Measurements from ENCODE around the gene AP2S1.
"Not testable (repeated sequence)": the region's sequence is repeated elsewhere in the genome, so short reads cannot be mapped to it uniquely, and the experiment has no call there.

Gene AP2S1

GRCh38 chr19:46839752-46840497 is 10.7 kb downstream of the AP2S1 start:
- no peak for DNase-seq

- DNase-seq = no peak
Measured at GRCh38 chr19:46838160-46838559, 12.5 kb downstream of the AP2S1 start.

DNA sequence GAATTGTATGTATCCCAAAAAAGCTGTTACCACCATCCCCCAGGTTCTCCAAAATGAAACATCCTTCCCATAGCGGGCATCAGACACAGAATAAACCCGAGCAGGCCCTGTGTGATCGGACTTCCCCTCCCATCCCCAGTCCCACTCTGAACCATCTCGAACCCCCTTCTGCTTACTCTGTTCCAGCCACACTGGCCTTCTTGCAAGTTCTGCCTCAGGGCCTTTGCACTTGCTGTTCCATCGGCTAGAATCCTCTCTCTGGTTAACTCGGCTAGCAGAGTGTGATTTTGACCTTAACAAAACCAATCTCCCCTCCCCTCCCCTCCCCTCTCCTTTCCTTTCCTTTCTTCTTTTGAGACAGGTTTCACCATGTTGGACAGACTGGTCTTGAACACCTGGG is 15.7 kb downstream of the AP2S1 start:
- no peak for DNase-seq

GRCh38 chr19:46834121-46834520 is 16.5 kb downstream of the AP2S1 start:
- DNase-seq = no peak

DNA sequence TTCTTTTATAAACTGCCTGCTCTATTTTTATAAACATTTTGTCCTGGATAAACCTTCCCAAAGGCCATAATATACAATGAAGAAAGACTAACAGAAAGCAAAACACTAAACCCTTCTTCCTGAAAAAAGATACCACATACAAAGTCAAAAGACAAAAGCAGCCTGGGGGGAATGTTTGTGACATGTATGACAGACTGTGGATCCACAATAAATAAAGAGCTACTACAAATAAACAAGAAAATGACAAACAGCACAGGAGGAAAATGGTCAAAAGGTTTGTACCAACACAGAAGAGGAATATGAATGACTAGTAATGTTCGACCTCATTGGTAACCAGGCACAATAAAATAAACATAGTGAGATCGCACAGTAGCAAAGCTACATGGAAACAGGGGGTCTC is 19.8 kb downstream of the AP2S1 start:
- no peak for DNase-seq

DNA sequence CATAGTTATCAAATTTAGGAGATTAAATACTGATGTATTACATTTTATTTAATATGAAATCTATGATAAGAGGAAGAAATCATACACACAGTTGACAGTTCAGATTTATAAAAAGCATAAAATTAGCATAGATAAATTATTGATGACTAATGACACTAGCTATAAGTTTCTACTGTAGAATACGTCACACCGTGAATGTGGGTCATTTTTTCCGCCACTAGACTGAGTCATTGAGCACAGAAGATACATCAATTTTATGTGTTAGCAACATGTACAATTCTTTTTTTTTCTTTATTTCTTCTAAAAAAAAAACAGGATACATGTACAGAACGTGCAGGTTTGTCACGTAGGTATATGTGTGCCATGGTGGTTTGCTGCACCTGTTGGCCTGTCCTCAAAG is 22.2 kb downstream of the AP2S1 start:
- no peak for DNase-seq

- no peak for DNase-seq
Measured at GRCh38 chr19:46825731-46826055, 25.0 kb downstream of the AP2S1 start.

DNA sequence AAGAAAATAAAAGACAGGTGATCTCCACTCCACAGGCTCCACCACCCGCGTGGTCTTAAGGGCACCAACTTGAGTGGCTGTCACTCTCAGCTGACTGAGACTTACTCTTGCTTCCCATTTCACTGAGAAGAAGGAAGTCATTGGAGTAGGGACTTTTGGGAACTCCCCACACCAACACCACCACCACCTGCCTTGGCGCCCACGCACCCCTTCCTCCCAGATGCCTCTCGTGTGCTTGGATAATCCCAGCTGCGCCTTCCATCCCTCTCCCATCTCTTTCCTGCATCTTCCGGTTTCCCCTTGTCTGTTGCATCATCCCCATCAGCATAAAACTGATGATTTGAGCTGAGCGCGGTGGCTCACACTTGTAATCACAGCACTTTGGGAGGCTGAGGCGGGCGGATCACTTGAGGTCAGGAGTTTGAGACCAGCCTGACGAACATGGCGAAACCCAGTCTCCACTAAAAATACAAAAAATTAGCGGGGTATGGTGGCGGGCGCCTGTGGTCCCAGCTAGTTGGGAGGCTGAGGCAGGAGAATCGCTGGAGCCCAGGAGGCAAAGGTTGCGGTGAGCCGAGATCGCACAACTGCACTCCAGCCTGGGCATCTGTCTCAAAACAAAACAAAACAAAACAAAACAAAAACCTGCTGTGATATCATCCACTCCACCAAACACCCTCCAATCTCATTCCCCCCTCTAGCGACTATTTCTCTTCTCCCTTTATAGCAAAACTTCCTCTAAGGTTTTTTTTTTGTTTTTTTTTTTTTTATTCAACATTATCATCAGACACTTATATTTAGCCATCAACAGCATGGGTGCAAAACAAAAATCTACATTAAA is 25.5 kb downstream of the AP2S1 start:
- peak; percentile 58 for DNase-seq

DNA sequence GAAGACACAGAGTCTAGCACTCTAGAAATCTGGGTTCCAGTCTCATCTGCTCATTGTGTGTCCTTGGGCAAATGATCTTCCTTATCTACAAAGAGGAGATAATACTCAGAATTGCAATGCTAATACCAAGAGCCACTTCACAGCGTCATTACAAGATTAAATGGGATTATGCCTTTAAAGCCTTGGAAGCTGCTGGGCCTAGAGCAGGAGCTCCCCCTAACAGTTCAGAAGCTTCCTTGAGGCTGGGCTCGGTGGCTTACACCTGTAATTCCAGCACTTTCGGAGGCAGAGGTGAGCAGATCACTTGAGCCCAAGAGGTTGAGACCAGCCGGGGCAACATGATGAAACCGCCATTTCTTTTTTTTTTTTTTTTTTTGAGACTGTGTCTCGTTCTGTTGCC is 27.6 kb downstream of the AP2S1 start:
- DNase-seq = no peak

GRCh38 chr19:46822410-46822787 is 28.2 kb downstream of the AP2S1 start:
- DNase-seq = not testable (repeated sequence)

GRCh38 chr19:46821512-46822409 is 28.9 kb downstream of the AP2S1 start:
- peak; percentile 74 for DNase-seq

- DNase-seq = peak; percentile 49
Measured at GRCh38 chr19:46818812-46819211, 31.8 kb downstream of the AP2S1 start.

- DNase-seq = no peak
Measured at GRCh38 chr19:46815833-46816627, 34.6 kb downstream of the AP2S1 start.

DNA sequence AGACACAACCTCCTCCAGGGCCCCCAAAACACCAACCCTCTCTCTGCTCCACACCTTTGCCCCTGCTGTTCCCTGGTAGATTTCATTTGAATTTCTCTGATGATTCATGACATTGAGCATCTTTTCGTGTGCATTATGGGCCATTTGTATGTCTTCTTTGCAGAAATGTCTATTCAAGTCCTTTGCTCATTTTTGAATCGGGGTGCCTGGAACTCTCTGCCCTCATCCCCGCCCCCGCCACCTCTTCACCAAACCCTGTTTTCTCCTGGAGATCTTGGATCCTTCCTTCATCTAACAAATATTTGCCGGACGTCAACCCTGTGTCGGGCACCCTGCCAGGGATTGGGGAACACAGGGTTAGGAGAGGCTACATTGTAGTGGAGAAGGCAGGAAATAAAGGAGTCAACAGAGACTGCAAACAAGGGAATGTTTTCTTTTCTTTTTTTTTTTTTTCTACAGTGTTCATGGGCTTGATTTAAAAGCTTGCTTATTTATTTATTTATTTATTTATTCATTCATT is 36.7 kb downstream of the AP2S1 start:
- DNase-seq = no peak

DNA sequence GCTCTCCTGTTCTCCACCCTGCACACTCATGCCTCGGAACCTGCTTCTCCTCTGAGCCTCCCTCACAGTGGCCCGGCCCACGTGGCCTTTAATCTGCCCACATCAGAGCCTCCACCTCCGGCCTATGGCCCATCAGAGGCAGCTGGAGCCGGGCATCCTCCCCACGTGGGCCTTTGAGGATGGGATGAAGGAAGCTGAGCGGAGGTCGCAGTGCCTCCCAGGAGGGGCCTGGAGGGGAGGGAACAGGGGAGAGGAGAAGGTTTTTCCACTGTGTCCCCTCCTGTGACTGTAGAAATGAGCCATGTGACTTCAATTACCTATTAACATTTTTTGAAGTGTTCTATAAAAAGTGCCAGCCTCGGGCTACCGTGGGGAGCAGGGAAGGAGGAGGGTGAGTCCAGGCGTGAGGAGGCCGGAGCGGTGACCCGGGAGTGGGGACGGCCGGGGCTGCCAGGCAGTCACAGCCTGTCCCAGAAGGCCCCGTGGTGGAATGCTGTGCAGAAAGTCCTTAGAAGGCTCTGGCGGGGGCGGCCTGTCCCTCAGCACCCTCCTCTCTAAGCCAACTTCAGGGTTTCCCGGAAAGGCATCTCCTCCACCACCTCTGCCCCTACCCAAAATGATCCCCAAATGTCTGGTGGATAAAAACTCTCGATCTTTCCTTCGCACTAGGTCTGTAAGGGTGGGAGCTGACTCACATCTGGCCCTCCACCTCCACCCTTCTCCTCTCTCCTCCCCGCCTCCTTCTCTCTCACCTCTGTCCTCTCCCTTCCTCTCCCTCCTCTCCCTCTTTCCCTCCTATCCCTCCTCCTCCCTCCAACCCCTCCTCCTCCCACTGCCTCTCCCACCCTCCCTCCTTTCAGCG is 37.4 kb downstream of the AP2S1 start:
- no peak for DNase-seq

GRCh38 chr19:46809534-46810272 is 40.9 kb downstream of the AP2S1 start:
- no peak for DNase-seq

DNA sequence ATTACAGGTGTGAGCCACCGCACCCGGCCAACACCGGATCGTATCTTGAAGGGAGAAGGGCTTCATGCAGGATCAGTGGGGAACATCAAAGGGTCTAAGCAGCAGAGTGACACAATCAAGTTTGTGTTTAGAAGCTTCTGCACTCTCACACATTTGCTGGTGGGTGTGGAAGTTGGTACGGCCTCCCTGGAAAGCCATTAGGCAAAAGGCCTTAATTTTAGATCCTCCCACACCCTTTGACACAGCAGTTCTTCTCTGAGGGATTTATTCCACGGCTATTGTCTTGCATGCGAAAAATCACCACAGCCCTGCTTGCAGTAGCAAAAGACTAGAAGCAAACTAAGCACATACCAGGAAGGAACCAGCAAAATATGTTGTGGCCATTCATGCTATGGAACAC is 44.0 kb downstream of the AP2S1 start:
- no peak for DNase-seq

GRCh38 chr19:46804432-46804831 is 46.2 kb downstream of the AP2S1 start:
- not testable (repeated sequence) for DNase-seq

- DNase-seq = no peak
Measured at GRCh38 chr19:46803555-46803954, 47.1 kb downstream of the AP2S1 start.

- no peak for DNase-seq
Measured at GRCh38 chr19:46802152-46802551, 48.5 kb downstream of the AP2S1 start.

GRCh38 chr19:46798713-46799112 is 51.9 kb downstream of the AP2S1 start:
- DNase-seq = no peak

Data from hematopoietic multipotent progenitor cell treated with erythropoietin and hydrocortisone succinate and interleukin-3 and kit ligand, for 4 days (in vitro differentiated cells).